Loucy (cell line): Measurements from ENCODE around the gene FGD5.
A peak's percentile ranks its signal among the peaks of the same experiment; 100 is the strongest.

ENCODE experiments used
- H2AFZ ChIP-seq: fragments of 200-600 bp; sonication (generic); 2 replicates; pipeline ENCODE4 v1.6.0; 2016; ENCODE audit warnings: antibody characterized with exemption, mild to moderate bottlenecking, low read length, moderate library complexity
- H3F3A ChIP-seq: fragments of 200-600 bp; 2 replicates; pipeline ENCODE4 v1.6.0; 2016; ENCODE audit warnings: antibody characterized with exemption, low read depth, mild to moderate bottlenecking
- H3K27me3 ChIP-seq: fragments of 200-600 bp; sonication (generic); 2 replicates; pipeline ENCODE4 v1.6.1; 2014; ENCODE audit warnings: low read length, mild to moderate bottlenecking; ENCODE audit not compliant: insufficient read depth, poor library complexity, severe bottlenecking
- H3K36me3 ChIP-seq: fragments of 200-600 bp; sonication (generic); 2 replicates; pipeline ENCODE4 v1.6.1; 2016; ENCODE audit warnings: low read length; ENCODE audit not compliant: insufficient read depth
- H3K4me1 ChIP-seq: fragments of 200-600 bp; sonication (generic); 2 replicates; pipeline ENCODE4 v1.5.1; 2014; ENCODE audit warnings: low read length, mild to moderate bottlenecking; ENCODE audit not compliant: insufficient read depth, poor library complexity, severe bottlenecking
- H3K4me2 ChIP-seq: fragments of 200-600 bp; sonication (generic); 2 replicates; pipeline ENCODE4 v1.6.0; 2014; ENCODE audit warnings: antibody characterized with exemption, low read length, low read depth, mild to moderate bottlenecking; ENCODE audit not compliant: poor library complexity, severe bottlenecking
- H3K4me3 ChIP-seq: fragments of 200-600 bp; sonication (generic); 2 replicates; pipeline ENCODE4 v1.5.1; 2014; ENCODE audit warnings: low read length, mild to moderate bottlenecking, mixed read lengths; ENCODE audit not compliant: poor library complexity, severe bottlenecking
- H3K79me2 ChIP-seq: fragments of 200-600 bp; sonication (generic); 2 replicates; pipeline ENCODE4 v1.6.1; 2014; ENCODE audit warnings: low read length; ENCODE audit not compliant: insufficient read depth
- H3K9ac ChIP-seq: fragments of 200-600 bp; sonication (generic); 2 replicates; pipeline ENCODE4 v1.6.0; 2014; ENCODE audit warnings: mild to moderate bottlenecking, low read depth, low read length, moderate library complexity; ENCODE audit not compliant: poor library complexity, severe bottlenecking
- H3K9me2 ChIP-seq: fragments of 200-600 bp; sonication (generic); replicated peaks from 2 replicates; pipeline ENCODE4 v1.6.1; 2016; ENCODE audit warnings: low read depth, low read length, mixed read lengths
- H3K9me3 ChIP-seq: fragments of 200-600 bp; sonication (generic); 2 replicates; pipeline ENCODE4 v1.6.1; 2014; ENCODE audit warnings: mild to moderate bottlenecking, antibody characterized with exemption, low read length, low read depth; ENCODE audit not compliant: insufficient read depth
- H4K20me1 ChIP-seq: fragments of 200-600 bp; sonication (generic); 2 replicates; pipeline ENCODE4 v1.6.0; 2014; ENCODE audit warnings: antibody characterized with exemption, low read length, mild to moderate bottlenecking; ENCODE audit not compliant: insufficient read depth, poor library complexity, severe bottlenecking
- CTCF ChIP-seq: fragments of 200-600 bp; sonication (generic); conservative IDR thresholded peaks from 2 replicates; pipeline ENCODE4 v1.5.1; 2014; ENCODE audit warnings: mild to moderate bottlenecking, antibody characterized with exemption, low read length
- EZH2phosphoT487 ChIP-seq: fragments of 200-600 bp; IDR thresholded peaks from 2 replicates; pipeline ENCODE4 v1.6.1; 2018; ENCODE audit warnings: antibody characterized with exemption, mild to moderate bottlenecking, moderate library complexity, borderline replicate concordance

Gene FGD5

GRCh38 chr3:14918356-14918860 is 99.6 kb downstream of the FGD5 start:
- no peak overlapping the region for H2AFZ ChIP-seq

GRCh38 chr3:14920536-14920935 is 101.8 kb downstream of the FGD5 start:
- Histone ChIP-seq H3F3A (no peaks in the 10 kb centered on the region), H3K79me2 (no peaks in the 10 kb centered on the region), H3K9me2 (no peaks in the 10 kb centered on the region), H3K4me1 (no peaks in the 10 kb centered on the region), H3K4me3 (no peak overlapping the region), H3K4me2 (no peak overlapping the region), H4K20me1 (no peaks in the 10 kb centered on the region), H3K9me3 (no peaks in the 10 kb centered on the region), H3K9ac (no peak overlapping the region), H3K36me3 (no peaks in the 10 kb centered on the region), H3K27me3 (no peaks in the 10 kb centered on the region), H2AFZ (no peak overlapping the region; the same call in 1 of the 2 replicates)
- TF ChIP-seq EZH2phosphoT487 (no peak), CTCF (no peak)

More at GRCh38 chr3:14918356-14918860, 99.6 kb downstream of the FGD5 start:
- Histone ChIP-seq H3K9ac (no peak overlapping the region), H3K4me3 (no peak overlapping the region), H3F3A (no peaks in the 10 kb centered on the region), H3K36me3 (no peaks in the 10 kb centered on the region), H3K9me3 (no peaks in the 10 kb centered on the region), H3K79me2 (no peaks in the 10 kb centered on the region), H3K4me1 (no peaks in the 10 kb centered on the region), H3K4me2 (no peak overlapping the region), H3K9me2 (no peaks in the 10 kb centered on the region), H3K27me3 (no peaks in the 10 kb centered on the region), H4K20me1 (no peaks in the 10 kb centered on the region)
- TF ChIP-seq CTCF, result no peak
- TF ChIP-seq EZH2phosphoT487, result no peak

GRCh38 chr3:14921034-14921616 is 102.4 kb downstream of the FGD5 start:
- Histone ChIP-seq H3K4me1 (peaks cover 4% of the 10 kb centered on the region), H3K4me2 (no peak overlapping the region), H3K36me3 (no peaks in the 10 kb centered on the region), H3K27me3 (no peaks in the 10 kb centered on the region), H3K9me3 (no peaks in the 10 kb centered on the region), H3K9me2 (no peaks in the 10 kb centered on the region), H3K9ac (no peak overlapping the region), H3K4me3 (no peak overlapping the region), H3K79me2 (no peaks in the 10 kb centered on the region), H3F3A (no peaks in the 10 kb centered on the region), H4K20me1 (no peaks in the 10 kb centered on the region), H2AFZ (peak overlapping the region; percentile 69; the same call in 1 of the 2 replicates)
- TF ChIP-seq EZH2phosphoT487 (no peak), CTCF (peak; percentile 94)
